Colonic mucosa (tissue), 4 donors: ENCODE results near the gene PAFAH1B2. TPM values are rescaled to one million over a fixed set of nuclear protein-coding genes. Genes with fewer than 3 reads are reported as not detected.

Source experiments
- DNase-seq: peaks from one replicate; pipeline ENCODE4 v3.0.0-alpha.2; 2020
- H3K27ac ChIP-seq: fragments of 200-600 bp; one replicate; pipeline ENCODE4 v1.8.0; 2021
- H3K27me3 ChIP-seq: fragments of 200-600 bp; one replicate; pipeline ENCODE4 v1.8.0; 2021
- H3K36me3 ChIP-seq: fragments of 200-600 bp; one replicate; pipeline ENCODE4 v1.8.0; 2021
- H3K4me1 ChIP-seq: fragments of 200-600 bp; one replicate; pipeline ENCODE4 v1.8.0; 2021; ENCODE audit warnings: mild to moderate bottlenecking
- H3K4me3 ChIP-seq: fragments of 200-600 bp; one replicate; pipeline ENCODE4 v1.8.0; 2021
- H3K9ac ChIP-seq, 2 donors: one replicate each; pipeline ENCODE4 v1.7.0; 2013; ENCODE audit warnings: control low read depth in 2 of 2, low read depth in 2 of 2, low read length in 2 of 2
- H3K9me3 ChIP-seq: fragments of 200-600 bp; one replicate; pipeline ENCODE4 v1.8.0; 2021
- CTCF ChIP-seq: fragments of 200-600 bp; IDR thresholded peaks from one replicate; pipeline ENCODE4 v1.8.0; 2022; ENCODE audit warnings: antibody characterized with exemption, mild to moderate bottlenecking
- intact Hi-C: fragments of 100-400 bp; cut with DNase I; formaldehyde crosslinking; loops from one replicate; pipeline ENCODE4 v1.14.1; 2022
- total RNA-seq, 2 donors: library from RNA; stranded (reverse); fragmentation: NEBNext Ultra II Directional in 1 of 2; extraction: Animal tissue kit (Norgen Biotek cat#: 25700) in 1 of 2; gene quantifications; one replicate each; pipeline ENCODE4 v1.2.1, GENCODE V29; 2021
- donor health status: healthy.
- donor health status: DM: no; HTN: no; CAD: no.
- donor health status: DM: no; HTN: no; CAD: no.

The PAFAH1B2 gene
- total RNA-seq, 2 donors from 2014 or later = 76.4 to 80.5 TPM

DNA sequence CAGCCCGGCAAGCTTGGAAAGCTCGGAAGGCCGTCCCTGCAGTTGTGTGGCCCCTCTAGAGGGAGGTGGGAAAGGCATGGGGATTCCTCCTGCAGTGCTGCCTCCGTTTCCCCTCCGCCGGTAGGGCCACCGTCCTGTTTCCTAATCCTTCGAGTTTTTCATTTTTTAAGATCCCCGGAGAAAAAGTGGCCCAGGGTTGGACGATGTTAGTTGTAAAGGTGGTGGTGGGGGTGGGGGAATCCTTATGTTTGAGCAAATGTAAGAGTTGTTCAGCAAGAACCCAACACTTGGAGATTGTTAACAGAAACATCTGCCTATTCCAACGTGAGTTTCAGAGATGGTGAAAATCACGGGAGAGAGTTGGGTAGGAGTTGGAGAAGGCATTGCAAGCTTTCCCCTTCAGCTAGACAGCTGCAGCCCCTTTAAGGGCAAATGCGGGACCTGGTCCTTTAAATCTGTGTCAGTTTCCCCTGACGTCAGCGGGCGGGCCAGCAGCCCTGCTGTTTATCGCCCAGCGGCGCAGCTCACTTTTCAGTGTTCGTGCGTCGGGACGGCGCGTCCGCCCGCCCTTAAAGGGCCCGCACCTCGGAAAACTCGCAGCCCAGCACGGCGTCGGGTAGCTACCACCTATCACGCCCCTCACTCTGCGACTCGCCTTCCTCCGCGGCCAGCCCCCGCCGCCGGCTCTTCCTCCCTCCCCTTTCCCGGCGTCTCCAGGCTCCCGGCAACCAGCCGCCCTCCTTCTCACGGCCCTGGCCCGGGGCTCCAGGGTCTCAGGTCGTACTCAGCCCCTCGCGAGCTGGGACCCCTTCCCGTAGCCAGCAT, 34.3 kb downstream of the PAFAH1B2 start, which contains the start of gene SIDT2:
Gene SIDT2, plus strand, starts transcription at position 534 of the 825 bp plus-strand sequence. CDS start 521 bp downstream, outside the sequence.
- Histone ChIP-seq H3K27me3 (no peaks in the 10 kb centered on the region), H3K4me1 (no peaks in the 10 kb centered on the region), H3K27ac (peak within 1 kb of the TSS; percentile 95), H3K4me3 (peak within 1 kb of the TSS; percentile 93), H3K9ac (peak within 1 kb of the TSS; percentile 84 to 87), H3K36me3 (no peaks in the 10 kb centered on the region), H3K9me3 (no peaks in the 10 kb centered on the region)
- no peak for TF ChIP-seq CTCF
- intact Hi-C loops = no loop called here
- peak; percentile 96 for DNase-seq

- no peaks in the 10 kb centered on the region for H3K36me3 ChIP-seq
- intact Hi-C loops = no loop called here
- peak; percentile 58 for DNase-seq
- peak overlapping the region; percentile 84 to 87 for H3K9ac ChIP-seq
- peak overlapping the region; percentile 93 for H3K4me3 ChIP-seq
- H3K9me3 ChIP-seq = no peaks in the 10 kb centered on the region
- H3K27me3 ChIP-seq = no peaks in the 10 kb centered on the region
- no peaks in the 10 kb centered on the region for H3K4me1 ChIP-seq
- TF ChIP-seq CTCF = no peak
- peak overlapping the region; percentile 95 for H3K27ac ChIP-seq
These were observed 35.2 kb downstream of the PAFAH1B2 start for GRCh38 chr11:117179048-117179999.

GRCh38 chr11:117180020-117180419, 35.9 kb downstream of the PAFAH1B2 start:
- Histone ChIP-seq H3K4me3 (peak overlapping the region; percentile 93), H3K36me3 (no peaks in the 10 kb centered on the region), H3K27ac (peak overlapping the region; percentile 95), H3K9me3 (no peaks in the 10 kb centered on the region), H3K27me3 (no peaks in the 10 kb centered on the region), H3K9ac (peak overlapping the region in 1 of 2 donors; percentile 84), H3K4me1 (no peaks in the 10 kb centered on the region)
- intact Hi-C loops = loop anchor here (2.0 kb wide), 1 partner anchor 51 kb away; no protein-coding TSS in a partner anchor
- no peak for DNase-seq
- TF ChIP-seq CTCF = no peak

DNA sequence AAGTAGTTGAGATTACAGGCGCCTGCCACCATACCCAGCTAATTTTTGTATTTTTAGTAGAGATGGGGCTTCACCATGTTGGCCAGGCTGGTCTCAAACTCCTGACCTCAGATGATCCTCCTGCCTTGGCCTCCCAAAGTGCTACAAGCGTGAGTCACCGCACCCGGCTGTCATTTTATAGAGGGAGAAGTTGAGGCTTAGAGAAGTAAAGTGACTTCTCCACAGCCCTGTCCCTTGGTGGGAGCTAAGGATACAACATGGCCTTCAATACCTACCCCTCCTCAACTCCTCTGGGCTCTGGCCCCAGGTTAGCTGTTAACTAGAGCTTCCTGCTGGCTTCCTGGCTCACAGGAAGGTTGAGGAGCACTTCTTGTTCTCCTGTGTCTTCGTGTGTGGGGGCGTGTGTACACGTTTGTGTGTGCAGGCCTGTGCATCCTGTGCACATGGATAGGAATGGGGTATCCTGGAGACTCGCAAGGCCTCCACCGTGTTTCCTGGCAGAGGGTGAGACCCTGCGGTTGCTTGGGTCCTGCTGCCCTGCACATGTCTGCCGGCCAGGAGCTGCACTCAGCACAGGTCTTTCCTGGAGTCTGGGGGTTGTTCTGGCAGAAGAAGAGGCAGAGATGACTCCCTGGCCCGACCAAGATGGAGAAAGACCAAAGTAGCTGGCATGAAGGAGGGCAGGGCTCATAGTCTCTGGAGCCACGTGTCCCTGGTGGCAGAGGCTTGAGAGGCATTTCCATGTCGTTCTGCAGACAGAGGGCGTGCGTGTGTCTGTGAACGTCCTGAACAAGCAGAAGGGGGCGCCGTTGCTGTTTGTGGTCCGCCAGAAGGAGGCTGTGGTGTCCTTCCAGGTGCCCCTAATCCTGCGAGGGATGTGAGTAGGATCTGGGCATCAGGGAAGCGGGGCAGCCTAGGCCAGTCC, 36.8 kb downstream of the PAFAH1B2 start:
- Histone ChIP-seq H3K4me3 (no peak overlapping the region), H3K9me3 (no peaks in the 10 kb centered on the region), H3K27ac (no peak overlapping the region), H3K4me1 (no peaks in the 10 kb centered on the region), H3K27me3 (no peaks in the 10 kb centered on the region), H3K36me3 (no peaks in the 10 kb centered on the region), H3K9ac (peak overlapping the region in 1 of 2 donors; percentile 38)
- peak; percentile 59 for TF ChIP-seq CTCF
- intact Hi-C loops = loop anchor here (2.0 kb wide), 1 partner anchor 50 kb away; no protein-coding TSS in a partner anchor
- DNase-seq = peak; percentile 87
